ENCODE measurements around the gene ASB18. TPM values are rescaled to one million over a fixed set of nuclear protein-coding genes. Genes with fewer than 3 reads are reported as not detected.

ASB18 gene
- total RNA-seq, 4 donors from 2014 or later = not detected

DNA sequence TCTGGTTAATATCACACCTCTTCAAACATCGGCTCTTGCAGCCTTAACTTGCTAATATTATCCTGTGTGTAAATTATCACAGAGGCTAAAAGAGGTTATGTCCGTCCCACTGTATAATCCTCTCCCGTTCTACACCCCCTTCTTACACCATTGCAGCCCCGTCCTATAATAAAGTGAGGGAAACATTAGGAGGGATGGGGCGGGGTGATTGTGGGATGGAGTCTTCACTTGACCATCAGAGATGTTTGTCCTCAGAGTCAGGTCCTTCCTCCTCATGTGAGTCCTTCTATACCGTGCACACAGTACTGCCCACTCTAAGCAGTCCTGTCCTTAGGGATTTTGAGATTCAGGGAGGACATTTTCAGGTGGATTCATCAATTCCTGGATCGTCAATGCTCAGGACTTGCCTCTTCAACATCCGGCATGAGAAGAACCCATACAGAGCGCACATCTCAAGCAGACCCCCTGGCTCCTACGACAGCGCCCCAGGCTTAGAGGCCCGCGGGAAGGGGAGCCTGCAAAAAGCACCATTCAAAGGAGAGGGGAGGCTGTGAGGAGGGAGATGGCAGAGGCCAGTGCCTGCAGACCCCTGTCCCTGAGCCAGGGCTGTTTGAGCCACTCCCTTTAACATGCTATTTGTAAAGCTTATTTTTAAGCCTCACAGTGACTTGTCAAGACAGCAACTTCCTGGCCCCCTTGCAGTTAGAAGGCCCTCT, 42.8 kb upstream of the ASB18 start:
- H3K4me1 ChIP-seq = no peaks in the 10 kb centered on the region
- no peak overlapping the region for H3K27ac ChIP-seq
- H3K36me3 ChIP-seq = no peaks in the 10 kb centered on the region
- no peaks in the 10 kb centered on the region for H3K9me3 ChIP-seq
- H3K4me3 ChIP-seq = no peak overlapping the region
- intact Hi-C loops (cut with DNase I; ENCODE audit: low total_unique reads) = no loop called here
- no peak for TF ChIP-seq POLR2A (IDR thresholded peaks at IDR 0.05)
- TF ChIP-seq, protein P1, sequence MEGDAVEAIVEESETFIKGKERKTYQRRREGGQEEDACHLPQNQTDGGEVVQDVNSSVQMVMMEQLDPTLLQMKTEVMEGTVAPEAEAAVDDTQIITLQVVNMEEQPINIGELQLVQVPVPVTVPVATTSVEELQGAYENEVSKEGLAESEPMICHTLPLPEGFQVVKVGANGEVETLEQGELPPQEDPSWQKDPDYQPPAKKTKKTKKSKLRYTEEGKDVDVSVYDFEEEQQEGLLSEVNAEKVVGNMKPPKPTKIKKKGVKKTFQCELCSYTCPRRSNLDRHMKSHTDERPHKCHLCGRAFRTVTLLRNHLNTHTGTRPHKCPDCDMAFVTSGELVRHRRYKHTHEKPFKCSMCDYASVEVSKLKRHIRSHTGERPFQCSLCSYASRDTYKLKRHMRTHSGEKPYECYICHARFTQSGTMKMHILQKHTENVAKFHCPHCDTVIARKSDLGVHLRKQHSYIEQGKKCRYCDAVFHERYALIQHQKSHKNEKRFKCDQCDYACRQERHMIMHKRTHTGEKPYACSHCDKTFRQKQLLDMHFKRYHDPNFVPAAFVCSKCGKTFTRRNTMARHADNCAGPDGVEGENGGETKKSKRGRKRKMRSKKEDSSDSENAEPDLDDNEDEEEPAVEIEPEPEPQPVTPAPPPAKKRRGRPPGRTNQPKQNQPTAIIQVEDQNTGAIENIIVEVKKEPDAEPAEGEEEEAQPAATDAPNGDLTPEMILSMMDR (IDR thresholded peaks at IDR 0.05) = no peak
- H3K27me3 ChIP-seq = no peaks in the 10 kb centered on the region
- no peak for DNase-seq

DNA sequence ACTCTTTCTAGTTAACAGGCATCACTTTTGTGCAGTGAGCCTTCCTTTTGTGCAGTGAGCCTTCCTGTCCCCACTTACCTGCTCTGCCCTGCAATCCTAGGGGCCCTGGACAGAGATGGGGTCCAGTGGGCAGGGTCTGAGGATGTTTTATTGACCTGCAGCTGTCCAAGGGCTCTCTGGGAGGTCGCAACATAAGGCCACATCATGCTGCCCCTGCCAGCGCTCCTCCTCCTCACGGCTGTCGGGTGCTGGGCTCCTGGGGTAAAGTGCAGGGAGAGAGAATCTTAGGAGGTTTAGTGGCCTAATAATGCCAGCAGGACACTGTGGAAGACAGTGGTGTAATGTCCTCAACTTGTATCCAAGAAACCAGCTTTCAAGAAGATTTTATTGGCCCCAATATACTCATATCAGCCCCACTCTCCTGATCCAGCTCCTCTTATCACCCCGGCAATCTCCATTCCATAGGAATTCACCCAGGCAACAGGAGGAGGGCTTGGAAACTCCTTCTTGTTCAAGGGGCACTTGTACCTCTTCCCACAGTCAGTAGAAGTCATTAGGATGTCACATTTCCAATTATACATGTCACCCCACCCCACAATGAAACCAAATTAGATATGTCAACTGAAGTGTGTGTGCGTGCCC, 41.9 kb upstream of the ASB18 start:
- intact Hi-C loops (cut with DNase I; ENCODE audit: low total_unique reads) = no loop called here
- DNase-seq = no peak
- no peaks in the 10 kb centered on the region for H3K4me1 ChIP-seq
- H3K36me3 ChIP-seq = no peaks in the 10 kb centered on the region
- no peak overlapping the region for H3K27ac ChIP-seq
- H3K27me3 ChIP-seq = no peaks in the 10 kb centered on the region
- no peak for TF ChIP-seq POLR2A (IDR thresholded peaks at IDR 0.05)
- TF ChIP-seq, protein P1 (IDR thresholded peaks at IDR 0.05) = no peak
- no peak overlapping the region for H3K4me3 ChIP-seq
- no peaks in the 10 kb centered on the region for H3K9me3 ChIP-seq

DNA sequence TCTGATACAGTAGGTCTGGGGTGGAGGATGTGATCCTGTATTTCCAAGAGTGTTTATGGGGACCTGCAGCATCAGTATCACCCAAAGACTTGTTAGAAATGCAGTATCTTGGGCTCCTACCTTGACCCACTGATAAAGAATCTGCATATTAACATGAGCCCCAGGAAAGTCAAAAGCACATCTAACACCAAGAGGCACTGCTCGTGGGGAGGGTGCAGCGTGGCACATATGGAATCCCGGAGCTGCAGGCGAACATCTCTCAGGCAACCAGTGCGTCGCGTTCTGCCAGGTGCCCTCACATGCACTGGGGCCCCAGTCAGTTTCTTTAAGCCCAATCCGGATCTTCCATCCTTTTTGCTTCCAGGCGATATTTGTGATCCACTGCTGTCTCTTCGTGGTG, 41.3 kb upstream of the ASB18 start:
- no peak overlapping the region for H3K4me3 ChIP-seq
- TF ChIP-seq, protein P1 (IDR thresholded peaks at IDR 0.05) = no peak
- TF ChIP-seq POLR2A (IDR thresholded peaks at IDR 0.05) = no peak
- H3K36me3 ChIP-seq = no peaks in the 10 kb centered on the region
- H3K4me1 ChIP-seq = no peaks in the 10 kb centered on the region
- H3K27me3 ChIP-seq = no peaks in the 10 kb centered on the region
- H3K9me3 ChIP-seq = no peaks in the 10 kb centered on the region
- intact Hi-C loops (cut with DNase I; ENCODE audit: low total_unique reads) = no loop called here
- DNase-seq = no peak
- H3K27ac ChIP-seq = no peak overlapping the region

DNA sequence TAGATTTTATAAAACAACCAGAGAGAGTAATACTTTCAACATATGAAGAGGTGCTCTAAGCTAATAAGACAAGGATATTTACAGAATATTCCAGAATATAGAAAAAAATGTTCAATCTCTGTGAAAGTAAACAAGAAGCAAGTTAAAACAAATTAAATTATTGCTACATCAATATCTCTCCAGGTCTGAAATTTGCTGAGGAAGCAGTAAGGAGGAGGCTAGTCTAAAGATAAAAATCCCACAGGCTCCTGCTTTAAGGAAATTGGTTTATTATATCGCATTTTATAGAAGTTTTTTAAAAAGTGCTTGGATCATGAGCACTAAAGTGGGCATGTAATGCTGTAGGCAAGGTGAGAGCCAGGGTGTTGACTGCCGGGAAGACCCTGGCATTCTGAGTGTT, 39.7 kb upstream of the ASB18 start:
- intact Hi-C loops (cut with DNase I; ENCODE audit: low total_unique reads) = no loop called here

DNA sequence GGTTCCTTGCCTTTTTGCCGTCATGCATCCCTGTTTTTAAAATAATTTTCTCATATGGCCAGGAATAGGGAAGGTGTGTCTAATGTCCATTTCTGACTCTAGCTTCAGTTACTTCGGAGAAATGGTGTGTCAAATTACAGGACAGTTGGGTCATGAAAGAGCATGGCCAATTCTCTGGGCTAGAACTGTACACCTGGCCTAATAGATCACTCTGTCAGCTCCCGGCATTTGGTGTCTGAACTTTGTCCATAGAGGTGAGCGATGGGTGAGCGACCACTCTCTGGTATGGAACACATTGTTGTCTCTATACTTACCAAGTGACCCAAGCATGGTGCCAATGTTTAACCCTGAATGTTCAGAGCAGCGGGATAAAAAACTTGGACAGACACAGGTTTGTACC, 38.3 kb upstream of the ASB18 start:
- Histone ChIP-seq H3K27ac (no peak overlapping the region), H3K4me3 (no peak overlapping the region), H3K27me3 (no peaks in the 10 kb centered on the region), H3K36me3 (no peaks in the 10 kb centered on the region), H3K4me1 (no peaks in the 10 kb centered on the region), H3K9me3 (no peaks in the 10 kb centered on the region)
- TF ChIP-seq, protein P1 (IDR thresholded peaks at IDR 0.05) = no peak
- no peak for TF ChIP-seq POLR2A (IDR thresholded peaks at IDR 0.05)
- DNase-seq = no peak
- intact Hi-C loops (cut with DNase I; ENCODE audit: low total_unique reads) = no loop called here

More for the DNA sequence above, 39.7 kb upstream of the ASB18 start:
- H3K9me3 ChIP-seq = no peaks in the 10 kb centered on the region
- no peak overlapping the region for H3K27ac ChIP-seq
- TF ChIP-seq POLR2A (IDR thresholded peaks at IDR 0.05) = no peak
- TF ChIP-seq, protein P1 (IDR thresholded peaks at IDR 0.05) = no peak
- H3K4me3 ChIP-seq = no peak overlapping the region
- H3K27me3 ChIP-seq = no peaks in the 10 kb centered on the region
- H3K36me3 ChIP-seq = no peaks in the 10 kb centered on the region
- no peak for DNase-seq
- no peaks in the 10 kb centered on the region for H3K4me1 ChIP-seq

All from uterus (tissue), 4 donors.